Posterior cingulate gyrus (tissue), 11 donors: ENCODE results near the gene PSMD11.
A peak's percentile ranks its signal among the peaks of the same experiment; 100 is the strongest.

Experiments
- DNase-seq, 10 donors: peaks; one replicate each; pipeline versions ENCODE4 v3.0.0 to v3.0.0-alpha.2; 2020 to 2021; ENCODE audit warnings: mixed read lengths in 3 of 10
- intact Hi-C: fragments of 100-400 bp; cut with DNase I; formaldehyde crosslinking; loops from one replicate; pipeline ENCODE4 v1.15.1; 2023

Gene PSMD11

GRCh38 chr17:32463304-32463703 is 19.0 kb downstream of the PSMD11 start:
- DNase-seq: no peak
- intact Hi-C loops: no loop called here

GRCh38 chr17:32464374-32464773 is 20.1 kb downstream of the PSMD11 start:
- intact Hi-C loops: no loop called here
- no peak for DNase-seq

- no peak for DNase-seq
- intact Hi-C loops: no loop called here
These were observed 23.6 kb downstream of the PSMD11 start for GRCh38 chr17:32467949-32468348.

- no peak for DNase-seq
- intact Hi-C loops: no loop called here
These were observed 26.3 kb downstream of the PSMD11 start for GRCh38 chr17:32470405-32471167.

- no peak for DNase-seq
- intact Hi-C loops: no loop called here
These were observed 27.3 kb downstream of the PSMD11 start for GRCh38 chr17:32471652-32472051.

GRCh38 chr17:32475258-32475657 is 30.9 kb downstream of the PSMD11 start:
- DNase-seq: no peak
- intact Hi-C loops: no loop called here

- DNase-seq: no peak
- intact Hi-C loops: no loop called here
These were observed 32.9 kb downstream of the PSMD11 start for GRCh38 chr17:32477220-32477619.

- no peak for DNase-seq
- intact Hi-C loops: no loop called here
These were observed 34.8 kb downstream of the PSMD11 start for GRCh38 chr17:32479074-32479617.

- intact Hi-C loops: no loop called here
- no peak for DNase-seq
These were observed 36.9 kb downstream of the PSMD11 start for GRCh38 chr17:32481193-32481592.

GRCh38 chr17:32482568-32483320 is 38.4 kb downstream of the PSMD11 start:
- peak in 1 of 10 donors; percentile 63 for DNase-seq
- intact Hi-C loops: loop anchor here (1.0 kb wide), 2 partner anchors 177 to 273 kb away; no protein-coding TSS in a partner anchor

GRCh38 chr17:32483451-32484019 is 39.2 kb downstream of the PSMD11 start:
- DNase-seq: peak; percentile 68 to 96 (median 77)
- intact Hi-C loops: loop anchor here (1.0 kb wide), 2 partner anchors 176 to 272 kb away; no protein-coding TSS in a partner anchor

GRCh38 chr17:32484041-32484461 is 39.7 kb downstream of the PSMD11 start:
- DNase-seq: peak in 1 of 10 donors; percentile 58
- intact Hi-C loops: no loop called here

GRCh38 chr17:32484628-32485027 is 40.3 kb downstream of the PSMD11 start:
- intact Hi-C loops: loop anchor here (5.0 kb wide), 1 partner anchor 143 kb away; no protein-coding TSS in a partner anchor
- no peak for DNase-seq

GRCh38 chr17:32485261-32486110 is 41.2 kb downstream of the PSMD11 start:
- intact Hi-C loops: loop anchor here (2.0 to 5.0 kb wide), 2 partner anchors 142 to 391 kb away; partner anchors contain the start of gene MYO1D
- DNase-seq: peak in 1 of 10 donors; percentile 15

- peak; percentile 76 to 98 (median 82) for DNase-seq
- intact Hi-C loops: loop anchor here (2.0 to 5.0 kb wide), 2 partner anchors 141 to 391 kb away; partner anchors contain the start of gene MYO1D
These were observed 41.9 kb downstream of the PSMD11 start for GRCh38 chr17:32486111-32486700.

GRCh38 chr17:32486701-32487472 is 42.6 kb downstream of the PSMD11 start, which contains the start of gene CDK5R1:
Gene CDK5R1, plus strand, starts transcription at chr17:32486993. Its CDS starts 628 bp downstream, at chr17:32487621.
- intact Hi-C loops: loop anchor here (2.0 to 5.0 kb wide), 2 partner anchors 140 to 390 kb away; partner anchors contain the start of gene MYO1D
- DNase-seq: peak; percentile 52 to 96 (median 69)

- intact Hi-C loops: loop anchor here (2.0 to 5.0 kb wide), 2 partner anchors 140 to 389 kb away; partner anchors contain the start of gene MYO1D
These were observed 43.3 kb downstream of the PSMD11 start for GRCh38 chr17:32487473-32488176.

GRCh38 chr17:32488177-32488542 is 43.9 kb downstream of the PSMD11 start:
- intact Hi-C loops: loop anchor here (5.0 kb wide), 1 partner anchor 139 kb away; no protein-coding TSS in a partner anchor

More at GRCh38 chr17:32487473-32488176, 43.3 kb downstream of the PSMD11 start:
- DNase-seq: peak in 2 of 10 donors; percentile 80 to 88

More at GRCh38 chr17:32488177-32488542, 43.9 kb downstream of the PSMD11 start:
- no peak for DNase-seq
